Gastroesophageal sphincter (tissue), 4 donors: ENCODE results near the gene GLO1. TPM values are rescaled to one million over a fixed set of nuclear protein-coding genes. Genes with fewer than 3 reads are reported as not detected.

ENCODE experiments used
- ATAC-seq: fragments of 150-250 bp; one replicate; pipeline ENCODE4 v1.9.1; 2016; ENCODE audit warnings: mild to moderate bottlenecking, moderate library complexity
- H3K27ac ChIP-seq, 4 donors: fragments of 200-600 bp; sonication (generic) in 3 of 4; 1 replicate in 3 of 4; 2 replicates in 1 of 4; pipeline ENCODE4 v1.5.1; 2016 to 2019
- H3K27me3 ChIP-seq: fragments of 200-600 bp; sonication (generic); one replicate; pipeline ENCODE4 v1.5.1; 2019
- H3K36me3 ChIP-seq, 2 donors: fragments of 200-600 bp; sonication (generic); one replicate each; pipeline ENCODE4 v1.5.1; 2019; ENCODE audit warnings: control low read depth in 1 of 2
- H3K4me1 ChIP-seq, 3 donors: fragments of 200-600 bp; sonication (generic); 1 replicate in 2 of 3; 2 replicates in 1 of 3; pipeline ENCODE4 v1.5.1; 2016 to 2019; ENCODE audit warnings: control low read depth in 2 of 3
- H3K4me3 ChIP-seq, 2 donors: fragments of 200-600 bp; sonication (generic); one replicate each; pipeline ENCODE4 v1.5.1; 2019; ENCODE audit warnings: mild to moderate bottlenecking in 1 of 2, moderate library complexity in 1 of 2
- H3K9me3 ChIP-seq, 3 donors: fragments of 200-600 bp; sonication (generic); one replicate each; pipeline ENCODE4 v1.5.1; 2017 to 2019; ENCODE audit warnings: control low read depth in 2 of 3
- EP300 ChIP-seq: sonication (generic); formaldehyde crosslinking; IDR thresholded peaks from one replicate; pipeline ENCODE4 v1.6.1; 2017; ENCODE audit warnings: antibody characterized with exemption, mild to moderate bottlenecking
- POLR2A ChIP-seq, 2 donors: fragments of 450-650 bp; IDR thresholded peaks; one replicate each; pipeline ENCODE4 v1.6.1; 2017; ENCODE audit warnings: antibody characterized with exemption in 2 of 2, mild to moderate bottlenecking in 2 of 2, moderate library complexity in 1 of 2
- POLR2AphosphoS5 ChIP-seq: sonication (generic); formaldehyde crosslinking; IDR thresholded peaks from one replicate; pipeline ENCODE4 v1.6.1; 2017; ENCODE audit warnings: antibody characterized with exemption
- WGBS, 2 donors: methylation state at CpG; one replicate each; pipeline ENCODE4 v1.1.5; 2018; ENCODE audit warnings: low coverage in 1 of 2; 5-methylcytosine and 5-hydroxymethylcytosine counted together
- total RNA-seq, 4 donors: library from RNA; depleted of rRNA; stranded (reverse); fragments of >200 nt; gene quantifications; one replicate each; pipeline ENCODE4 v1.1.0, GENCODE V29; 2016
- TF ChIP-seq, protein P1 (sequence below), 4 experiments: fragments of 200-600 bp in 2 of 4; fragments of 450-650 bp in 2 of 4; sonication (generic) in 1 of 4; IDR thresholded peaks; one replicate each; pipeline ENCODE4 v1.5.1; 2017 to 2019; ENCODE audit warnings: antibody characterized with exemption in 4 of 4, mild to moderate bottlenecking in 2 of 4, moderate library complexity in 2 of 4

Gene GLO1
- total RNA-seq, 4 donors from 2014 or later = 72.3 to 109 (median 84.3) TPM

DNA sequence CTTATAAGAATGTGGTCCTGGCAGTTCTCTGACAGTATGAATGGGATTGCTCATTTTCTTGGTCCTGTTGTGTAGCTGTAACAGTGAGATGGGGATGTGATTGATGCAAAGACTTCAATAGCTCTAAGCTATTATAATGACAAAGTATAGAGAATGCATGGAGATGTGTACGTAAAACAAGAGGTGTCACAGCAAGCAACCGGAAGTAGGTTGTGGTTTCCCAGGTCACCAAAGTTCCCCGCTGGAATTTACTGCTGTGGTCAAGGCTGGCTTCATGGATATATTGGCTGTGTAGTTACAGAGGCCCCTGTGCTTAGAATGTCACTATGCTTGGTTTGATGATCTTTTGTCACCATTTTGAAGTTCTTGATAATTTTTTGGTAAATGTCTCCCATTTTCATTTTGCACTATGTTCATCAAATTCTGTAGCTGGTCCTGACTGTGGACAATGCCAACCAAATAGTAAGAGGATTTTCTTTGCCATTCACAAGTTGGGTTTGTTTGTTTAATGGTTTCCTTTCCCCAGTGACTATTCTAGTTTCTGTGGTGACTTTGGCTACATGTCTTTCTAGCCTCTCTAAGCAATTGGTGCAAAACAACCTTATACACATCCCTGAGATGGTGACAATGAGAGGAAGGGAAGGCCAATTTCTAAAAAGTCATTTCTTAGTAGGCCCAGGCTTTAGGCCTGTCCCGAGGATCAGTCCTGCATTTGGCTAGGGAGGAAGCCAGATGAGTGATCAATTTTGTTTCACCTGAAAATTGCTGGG, 22.7 kb upstream of the GLO1 start:
- H3K36me3 ChIP-seq = no peaks in the 10 kb centered on the region
- H3K27ac ChIP-seq = no peak overlapping the region
- WGBS, 2 donors = 73 to 86% methylated on average over 3 to 4 of the region's 4 CpGs
- peaks cover 1% of the 10 kb centered on the region for H3K27me3 ChIP-seq
- H3K4me1 ChIP-seq = peaks cover 0 to 6% (median 0%) of the 10 kb centered on the region in 3 donors
- TF ChIP-seq POLR2A (IDR thresholded peaks at IDR 0.05) = no peak
- no peak for TF ChIP-seq EP300
- TF ChIP-seq, protein P1, sequence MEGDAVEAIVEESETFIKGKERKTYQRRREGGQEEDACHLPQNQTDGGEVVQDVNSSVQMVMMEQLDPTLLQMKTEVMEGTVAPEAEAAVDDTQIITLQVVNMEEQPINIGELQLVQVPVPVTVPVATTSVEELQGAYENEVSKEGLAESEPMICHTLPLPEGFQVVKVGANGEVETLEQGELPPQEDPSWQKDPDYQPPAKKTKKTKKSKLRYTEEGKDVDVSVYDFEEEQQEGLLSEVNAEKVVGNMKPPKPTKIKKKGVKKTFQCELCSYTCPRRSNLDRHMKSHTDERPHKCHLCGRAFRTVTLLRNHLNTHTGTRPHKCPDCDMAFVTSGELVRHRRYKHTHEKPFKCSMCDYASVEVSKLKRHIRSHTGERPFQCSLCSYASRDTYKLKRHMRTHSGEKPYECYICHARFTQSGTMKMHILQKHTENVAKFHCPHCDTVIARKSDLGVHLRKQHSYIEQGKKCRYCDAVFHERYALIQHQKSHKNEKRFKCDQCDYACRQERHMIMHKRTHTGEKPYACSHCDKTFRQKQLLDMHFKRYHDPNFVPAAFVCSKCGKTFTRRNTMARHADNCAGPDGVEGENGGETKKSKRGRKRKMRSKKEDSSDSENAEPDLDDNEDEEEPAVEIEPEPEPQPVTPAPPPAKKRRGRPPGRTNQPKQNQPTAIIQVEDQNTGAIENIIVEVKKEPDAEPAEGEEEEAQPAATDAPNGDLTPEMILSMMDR (IDR thresholded peaks at IDR 0.05) = no peak
- no peak for TF ChIP-seq POLR2AphosphoS5
- no peaks in the 10 kb centered on the region for H3K9me3 ChIP-seq
- ATAC-seq = no peak
- H3K4me3 ChIP-seq = no peak overlapping the region

DNA sequence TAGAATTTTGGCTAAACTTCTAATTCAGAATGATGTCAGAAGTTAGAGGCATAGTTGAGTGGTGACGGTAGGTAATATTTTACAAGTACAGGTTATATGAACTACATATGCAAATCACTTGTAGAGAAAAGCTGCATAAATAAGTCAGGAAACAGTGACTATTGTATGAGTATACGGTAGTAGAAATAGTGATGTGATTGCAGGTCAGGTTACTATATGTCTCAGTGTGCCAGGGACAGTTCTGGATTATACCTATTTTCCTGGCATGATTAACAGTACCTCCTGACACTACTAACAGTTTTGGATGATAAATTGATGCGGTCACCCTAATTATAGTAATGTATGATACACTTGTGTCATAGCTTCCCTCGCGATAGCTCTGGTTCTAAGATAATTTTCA, 21.4 kb upstream of the GLO1 start:
- ATAC-seq = no peak
- no peaks in the 10 kb centered on the region for H3K4me1 ChIP-seq
- WGBS, 2 donors = 63 to 79% methylated on average over 5 of the region's 5 CpGs
- H3K36me3 ChIP-seq = no peaks in the 10 kb centered on the region
- H3K27me3 ChIP-seq = peaks cover 14% of the 10 kb centered on the region
- H3K4me3 ChIP-seq = no peak overlapping the region
- no peak overlapping the region for H3K27ac ChIP-seq
- H3K9me3 ChIP-seq = no peaks in the 10 kb centered on the region
- TF ChIP-seq POLR2AphosphoS5 = no peak
- no peak for TF ChIP-seq POLR2A (IDR thresholded peaks at IDR 0.05)
- no peak for TF ChIP-seq EP300

- no peaks in the 10 kb centered on the region for H3K36me3 ChIP-seq
- ATAC-seq = no peak
- TF ChIP-seq EP300 = no peak
- TF ChIP-seq POLR2A (IDR thresholded peaks at IDR 0.05) = no peak
- no peak for TF ChIP-seq POLR2AphosphoS5
- TF ChIP-seq, protein P1 (IDR thresholded peaks at IDR 0.05) = no peak
Measured at GRCh38 chr6:38723783-38724182, 20.8 kb upstream of the GLO1 start.

DNA sequence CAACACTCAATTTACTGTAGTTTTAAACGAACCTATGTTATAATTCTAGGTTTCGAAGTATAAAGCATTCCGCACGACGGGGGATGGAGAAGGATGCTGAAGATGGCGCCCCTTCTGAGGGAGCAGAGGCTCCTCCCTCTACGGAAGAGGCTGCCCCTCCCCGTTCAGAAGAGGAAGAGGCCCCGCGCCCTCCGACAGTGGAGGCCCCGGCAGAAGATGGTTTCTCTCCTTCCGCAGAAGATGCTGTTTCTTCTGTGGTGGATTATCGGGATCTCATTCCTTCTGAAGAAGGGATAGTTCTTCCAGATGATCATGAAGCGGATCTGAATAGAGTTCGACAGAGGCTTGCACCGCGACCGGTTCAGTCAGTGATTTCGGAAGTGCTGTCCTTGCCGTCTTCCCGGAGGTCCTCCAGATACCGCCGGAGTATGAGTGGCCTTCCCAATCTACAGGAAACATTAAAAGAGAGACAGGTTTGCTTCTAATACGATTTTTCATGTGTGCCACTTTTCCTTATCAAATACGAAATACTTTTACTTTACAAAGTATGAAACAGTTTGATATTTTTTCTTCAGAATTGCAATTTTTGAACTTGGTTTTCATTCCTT, 19.9 kb upstream of the GLO1 start:
- TF ChIP-seq POLR2A (IDR thresholded peaks at IDR 0.05) = no peak
- TF ChIP-seq, protein P1 (IDR thresholded peaks at IDR 0.05) = no peak
- Histone ChIP-seq H3K4me3 (no peak overlapping the region), H3K27ac (no peak overlapping the region), H3K27me3 (peaks cover 18% of the 10 kb centered on the region), H3K36me3 (no peaks in the 10 kb centered on the region), H3K9me3 (no peaks in the 10 kb centered on the region), H3K4me1 (no peaks in the 10 kb centered on the region)
- ATAC-seq = no peak
- 86 to 89% methylated on average over 18 to 20 of the region's 26 CpGs for WGBS, 2 donors

More at GRCh38 chr6:38723783-38724182, 20.8 kb upstream of the GLO1 start:
- peaks cover 18% of the 10 kb centered on the region for H3K27me3 ChIP-seq
- H3K27ac ChIP-seq = no peak overlapping the region
- H3K4me1 ChIP-seq = no peaks in the 10 kb centered on the region
- WGBS, 2 donors = 86 to 100% methylated on average over 5 of the region's 5 CpGs
- no peak overlapping the region for H3K4me3 ChIP-seq
- no peaks in the 10 kb centered on the region for H3K9me3 ChIP-seq

DNA sequence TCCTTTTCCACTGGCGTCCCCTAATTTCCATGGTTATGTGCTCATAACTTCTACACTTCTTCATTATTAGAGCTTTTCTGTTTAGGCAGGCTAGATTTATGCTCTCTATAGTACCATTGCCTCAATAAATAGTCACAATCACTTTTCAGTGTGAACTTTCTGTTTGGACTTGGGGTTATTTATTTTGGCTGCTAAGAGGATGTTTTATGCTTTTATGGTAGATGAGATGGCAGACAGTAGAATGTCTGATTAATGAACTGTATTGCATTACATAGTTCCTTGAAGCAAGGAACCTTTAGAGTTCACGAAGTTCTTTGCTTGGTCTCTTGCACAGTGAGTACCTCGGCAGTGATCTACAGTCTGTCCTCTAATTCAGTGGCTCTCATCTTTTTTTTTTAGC, 19.1 kb upstream of the GLO1 start:
- H3K27ac ChIP-seq = no peak overlapping the region
- no peaks in the 10 kb centered on the region for H3K36me3 ChIP-seq
- no peak for TF ChIP-seq EP300
- H3K27me3 ChIP-seq = peaks cover 21% of the 10 kb centered on the region
- H3K4me1 ChIP-seq = no peaks in the 10 kb centered on the region
- ATAC-seq = no peak
- no peaks in the 10 kb centered on the region for H3K9me3 ChIP-seq
- WGBS, 2 donors = 50 to 70% methylated on average over 1 to 2 of the region's 3 CpGs
- no peak overlapping the region for H3K4me3 ChIP-seq

DNA sequence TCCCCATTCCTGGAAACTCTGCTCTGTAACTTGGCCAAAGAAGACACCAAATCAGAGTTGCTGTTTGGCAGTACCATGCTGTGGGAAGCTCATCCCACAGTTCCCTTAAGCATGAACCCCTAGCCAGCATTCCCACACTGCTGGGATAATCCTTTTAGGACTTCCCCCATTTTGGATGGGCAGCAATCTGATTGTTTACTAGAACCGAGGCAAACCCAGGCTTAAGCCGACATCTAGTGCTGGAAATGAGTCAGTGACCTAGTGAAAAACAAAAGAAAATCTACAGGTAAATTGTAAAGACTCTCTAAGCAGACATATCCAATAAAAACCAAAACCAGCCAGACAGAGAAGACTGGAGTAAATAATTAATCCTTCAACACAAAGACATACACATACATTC, 17.4 kb upstream of the GLO1 start:
- peaks cover 0 to 3% (median under 1%) of the 10 kb centered on the region in 3 donors for H3K4me1 ChIP-seq
- 10 to 20% methylated on average over 1 to 2 of the region's 2 CpGs for WGBS, 2 donors
- peaks cover 39% of the 10 kb centered on the region for H3K27me3 ChIP-seq
- no peak overlapping the region for H3K27ac ChIP-seq
- no peak for TF ChIP-seq POLR2AphosphoS5
- TF ChIP-seq, protein P1 (IDR thresholded peaks at IDR 0.05) = no peak
- no peak for TF ChIP-seq EP300
- TF ChIP-seq POLR2A (IDR thresholded peaks at IDR 0.05) = no peak
- no peak for ATAC-seq
- H3K9me3 ChIP-seq = no peaks in the 10 kb centered on the region
- H3K4me3 ChIP-seq = no peak overlapping the region
- no peaks in the 10 kb centered on the region for H3K36me3 ChIP-seq
